GM18498 (cell line): Measurements from ENCODE around the gene DNAJC11.
"Not testable (repeated sequence)": the region's sequence is repeated elsewhere in the genome, so short reads cannot be mapped to it uniquely, and the experiment has no call there.

Source experiments
- ATAC-seq: cut with Tn5 transposase; IDR thresholded peaks from one replicate; pipeline ENCODE4 v1.9.1; 2021; ENCODE audit warnings: mild to moderate bottlenecking, moderate library complexity; ENCODE audit not compliant: unreplicated experiment

The DNAJC11 gene

DNA sequence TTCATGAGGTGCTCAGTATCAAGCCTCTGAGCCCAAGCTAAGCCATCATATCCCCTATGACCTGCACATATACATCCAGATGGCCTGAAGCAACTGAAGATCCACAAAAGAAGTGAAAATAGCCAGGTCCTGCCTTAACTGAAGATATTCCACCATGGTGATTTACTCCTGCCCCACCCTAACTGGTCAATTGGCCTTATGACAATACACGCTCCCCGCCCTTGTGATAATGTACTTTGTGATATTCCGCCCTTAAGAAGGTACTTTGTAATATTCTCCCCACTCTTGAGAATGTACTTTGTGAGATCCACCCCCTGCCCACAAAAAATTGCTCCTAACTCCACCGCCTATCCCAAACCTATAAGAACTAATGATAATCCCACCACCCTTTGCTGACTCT lies 1.7 kb downstream of the DNAJC11 start:
- ATAC-seq: not testable (repeated sequence)

GRCh38 chr1:6695868-6696267 lies 5.7 kb downstream of the DNAJC11 start:
- no peak for ATAC-seq

GRCh38 chr1:6694121-6694713 lies 7.4 kb downstream of the DNAJC11 start:
- ATAC-seq: no peak

DNA sequence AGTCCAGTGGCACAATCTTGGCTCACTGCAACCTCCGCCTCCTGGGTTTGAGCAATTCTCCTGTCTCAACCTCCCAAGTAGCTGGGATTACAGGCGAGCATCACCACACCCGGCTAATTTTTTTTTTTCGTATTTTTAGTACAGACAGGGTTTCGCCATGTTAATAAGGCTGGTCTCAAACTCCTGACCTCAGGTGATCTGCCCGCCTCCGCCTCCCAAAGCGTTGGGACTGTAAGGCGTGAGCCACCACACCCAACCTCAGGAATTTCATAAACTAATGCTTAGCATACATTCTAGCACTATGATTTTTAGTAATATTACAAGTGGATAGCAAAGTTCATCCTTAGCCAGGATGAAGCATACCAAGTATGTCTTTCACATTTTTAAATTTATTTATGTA lies 8.7 kb downstream of the DNAJC11 start:
- no peak for ATAC-seq

DNA sequence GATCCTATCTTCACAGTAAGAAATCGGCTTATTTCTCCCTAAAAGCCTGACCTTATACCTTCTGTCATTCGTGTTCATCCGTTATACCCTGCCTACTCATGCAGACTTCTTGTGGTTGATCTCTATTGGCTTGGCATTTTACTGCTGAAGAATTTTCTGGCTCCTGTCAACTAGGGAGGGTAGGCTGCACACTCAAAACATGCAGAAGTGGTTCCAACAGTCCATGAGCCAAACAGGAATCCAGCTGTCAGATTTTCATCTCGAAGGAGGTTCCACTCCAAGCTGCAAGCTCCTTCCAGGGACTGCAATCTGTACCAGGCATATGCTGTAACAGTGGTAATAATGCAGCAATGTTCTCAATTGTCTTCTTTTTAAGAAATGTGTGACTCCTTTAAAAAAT lies 10.1 kb downstream of the DNAJC11 start:
- ATAC-seq: no peak

DNA sequence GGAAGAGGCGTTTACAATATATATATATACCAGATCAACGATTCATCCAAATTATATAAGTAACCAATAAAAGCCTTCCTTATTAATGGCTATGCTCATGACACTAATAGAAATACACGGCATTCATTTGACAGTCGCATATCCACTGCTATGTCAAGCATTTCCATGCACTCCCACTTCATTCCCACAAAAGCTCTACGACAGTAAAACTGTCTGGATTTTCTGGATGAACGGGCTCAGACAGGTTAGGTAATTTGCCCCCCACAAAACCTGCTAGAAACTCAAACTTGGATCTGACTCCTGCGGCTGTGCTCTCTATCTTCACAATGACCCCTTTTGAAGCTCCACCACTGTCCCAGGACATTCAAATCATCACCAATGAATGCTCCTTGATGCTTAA lies 11.4 kb downstream of the DNAJC11 start:
- ATAC-seq: no peak

- no peak for ATAC-seq
These were observed 12.9 kb downstream of the DNAJC11 start for GRCh38 chr1:6688757-6689156.

DNA sequence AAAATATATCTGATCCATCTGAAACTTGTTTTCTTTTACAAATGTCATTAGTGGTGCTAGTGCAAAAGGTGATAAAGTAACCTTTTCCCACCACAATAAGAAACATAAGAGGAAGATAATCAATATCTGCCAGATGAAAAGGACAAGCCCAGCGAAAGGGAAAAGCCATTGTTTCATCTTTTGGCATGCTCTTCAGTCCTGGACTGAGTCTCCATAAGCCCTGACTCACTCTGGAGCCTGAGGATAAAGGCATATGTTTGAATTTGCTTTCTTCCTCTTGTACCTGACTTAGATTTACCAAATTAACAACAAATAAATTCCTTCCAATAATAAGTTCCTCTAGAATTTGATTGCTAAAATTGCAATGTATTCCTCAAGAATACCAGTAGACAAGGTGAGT lies 13.6 kb downstream of the DNAJC11 start:
- ATAC-seq: no peak

- no peak for ATAC-seq
These were observed 15.3 kb downstream of the DNAJC11 start for GRCh38 chr1:6686294-6686693.

DNA sequence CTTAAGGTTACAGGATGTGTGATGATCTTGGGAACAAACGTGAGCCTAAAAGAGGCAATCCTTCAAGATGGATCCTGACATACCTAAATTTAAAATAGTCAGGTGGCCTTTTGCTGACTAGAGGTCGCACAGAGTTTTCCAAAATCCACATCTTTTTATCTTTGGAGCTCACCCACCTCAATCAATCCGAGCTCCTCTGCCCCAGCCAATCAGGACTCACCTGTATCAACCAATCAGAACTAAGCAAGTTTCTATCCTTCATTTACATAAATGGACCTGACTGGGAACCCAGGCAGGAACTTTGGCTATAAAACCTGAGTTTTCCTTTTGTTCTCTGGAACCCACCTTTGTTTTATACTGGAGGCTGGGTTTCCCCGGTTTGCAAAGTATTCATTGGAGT lies 16.2 kb downstream of the DNAJC11 start:
- ATAC-seq: no peak

- no peak for ATAC-seq
These were observed 18.2 kb downstream of the DNAJC11 start for GRCh38 chr1:6683434-6683833.

DNA sequence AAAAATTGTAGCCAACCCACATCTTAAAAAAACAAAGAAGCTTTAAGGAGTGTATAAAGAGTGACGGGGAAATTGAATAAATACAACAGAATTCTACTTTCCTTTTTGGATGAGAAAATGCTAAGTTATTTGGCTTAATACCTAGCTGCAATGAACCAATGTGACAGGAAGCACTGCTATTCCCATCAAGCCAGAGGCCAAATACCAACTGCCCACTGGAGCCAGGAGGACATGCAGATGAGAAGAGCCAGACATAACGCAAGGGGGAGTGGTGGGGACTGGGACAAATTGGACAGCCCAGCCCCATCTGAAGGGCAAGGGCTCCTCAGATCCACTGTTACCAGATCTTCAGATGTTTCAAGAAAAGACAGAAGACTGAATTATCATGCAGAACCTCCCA lies 25.7 kb downstream of the DNAJC11 start:
- no peak for ATAC-seq

DNA sequence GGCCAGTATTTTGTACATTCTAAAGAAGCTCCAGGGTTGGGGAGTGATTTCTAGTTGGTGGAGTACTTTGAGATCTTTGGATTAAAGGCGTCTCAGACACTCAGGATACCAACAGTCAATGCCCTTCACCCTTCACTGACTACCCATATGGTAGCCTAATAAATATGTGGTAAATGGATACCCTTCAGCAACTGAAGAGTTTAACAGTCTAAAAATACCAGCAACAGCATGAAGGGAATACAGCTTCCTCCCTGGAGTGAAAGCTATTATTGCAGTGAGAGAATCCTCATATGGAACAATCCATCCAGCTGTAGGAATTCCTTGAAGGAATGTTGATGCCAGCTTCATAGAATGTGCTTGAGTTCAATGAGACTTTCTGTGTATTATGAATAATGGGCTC lies 26.8 kb downstream of the DNAJC11 start:
- ATAC-seq: no peak

- no peak for ATAC-seq
These were observed 27.7 kb downstream of the DNAJC11 start for GRCh38 chr1:6673816-6674398.

DNA sequence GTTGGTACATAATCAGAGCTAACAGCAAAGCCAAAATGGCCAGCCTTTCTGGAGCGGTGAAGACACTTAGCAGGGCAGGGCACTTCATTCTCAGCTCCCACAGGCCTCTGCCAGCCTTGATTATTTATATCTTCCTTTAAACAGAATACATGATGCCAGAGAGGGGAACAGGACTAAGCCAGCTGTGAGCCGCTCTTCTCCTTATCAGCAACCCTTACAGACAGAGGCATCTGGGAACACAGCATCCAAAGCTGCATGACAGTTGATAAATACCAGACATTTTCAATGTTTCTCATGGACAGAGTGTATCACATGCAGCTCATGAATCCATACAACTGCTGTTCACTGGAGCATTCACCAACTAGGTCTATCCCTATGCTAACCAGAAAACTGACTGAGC lies 29.1 kb downstream of the DNAJC11 start:
- no peak for ATAC-seq

DNA sequence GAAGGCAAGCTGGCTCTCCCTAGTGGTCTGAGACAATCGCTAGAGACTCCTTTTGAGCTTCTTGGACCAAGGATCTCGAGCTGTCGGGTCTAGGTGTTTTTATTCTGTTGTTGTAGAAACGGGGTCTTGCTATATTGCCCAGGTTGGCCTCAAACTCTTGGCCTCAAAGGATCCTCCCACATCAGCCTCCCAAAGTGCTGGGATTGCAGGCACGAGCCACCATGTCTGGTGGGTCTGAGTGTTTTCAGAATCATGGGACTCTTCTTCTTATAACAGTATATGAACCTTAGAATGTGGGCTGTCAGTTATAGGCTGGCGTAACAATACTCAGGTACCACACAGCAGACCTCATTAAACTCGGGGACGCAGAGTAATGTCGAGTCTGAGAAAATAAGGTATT lies 33.1 kb downstream of the DNAJC11 start:
- ATAC-seq: no peak

DNA sequence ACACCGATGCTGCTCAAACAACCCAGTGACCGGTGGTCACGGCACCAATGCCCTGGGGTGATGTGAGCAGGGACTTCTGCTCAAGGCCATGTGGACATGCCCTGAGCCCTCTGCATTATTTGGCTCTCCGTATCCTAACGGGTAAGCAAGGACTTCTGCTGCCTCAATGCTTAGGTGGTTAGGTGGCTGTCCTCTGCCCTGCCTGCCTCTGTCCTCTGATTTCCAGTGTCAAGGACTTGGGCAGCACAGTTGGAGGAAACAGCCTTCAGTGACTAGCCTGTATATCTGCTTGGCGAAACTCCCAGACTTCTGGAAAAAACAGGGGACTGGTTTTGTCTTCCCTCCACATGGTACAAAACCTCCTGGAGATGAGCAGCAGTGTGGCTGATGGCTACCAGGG lies 34.5 kb downstream of the DNAJC11 start:
- ATAC-seq: no peak

DNA sequence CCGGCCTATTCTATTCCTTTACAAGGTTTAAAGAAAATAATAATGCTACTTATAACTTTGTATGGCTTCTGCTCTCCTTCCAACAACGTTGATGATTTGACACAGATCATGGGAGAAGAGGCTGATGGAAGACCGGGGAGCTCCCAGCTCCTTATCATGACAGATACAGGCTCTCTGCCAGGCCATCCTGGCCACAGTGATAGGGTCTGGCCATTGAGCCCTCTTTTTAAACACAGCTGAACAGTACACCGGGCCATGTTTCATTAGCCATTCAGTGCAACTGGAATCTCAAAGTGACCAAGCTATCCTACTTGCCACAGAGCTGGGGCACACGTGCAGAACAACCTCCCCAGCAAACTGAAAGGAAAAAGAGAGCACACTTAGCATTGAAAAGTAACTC lies 34.9 kb downstream of the DNAJC11 start:
- ATAC-seq: no peak

DNA sequence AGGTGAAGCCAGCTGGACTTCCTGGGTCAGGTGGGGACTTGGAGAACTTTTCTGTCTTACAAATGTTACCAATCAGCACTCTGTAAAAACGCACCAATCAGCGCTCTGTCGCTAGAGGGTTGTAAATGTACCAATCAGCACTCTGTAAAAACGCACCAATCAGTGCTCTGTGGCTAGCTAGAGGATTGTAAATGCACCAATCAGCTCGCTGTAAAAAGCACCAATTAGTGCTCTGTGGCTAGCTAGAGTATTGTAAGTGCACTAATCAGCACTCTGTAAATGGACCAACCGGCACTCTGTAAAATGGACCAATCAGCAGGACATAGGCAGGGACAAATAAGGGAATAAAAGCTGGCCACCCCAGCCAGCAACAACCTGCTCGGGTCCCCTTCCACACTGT lies 39.1 kb downstream of the DNAJC11 start:
- ATAC-seq: not testable (repeated sequence)

DNA sequence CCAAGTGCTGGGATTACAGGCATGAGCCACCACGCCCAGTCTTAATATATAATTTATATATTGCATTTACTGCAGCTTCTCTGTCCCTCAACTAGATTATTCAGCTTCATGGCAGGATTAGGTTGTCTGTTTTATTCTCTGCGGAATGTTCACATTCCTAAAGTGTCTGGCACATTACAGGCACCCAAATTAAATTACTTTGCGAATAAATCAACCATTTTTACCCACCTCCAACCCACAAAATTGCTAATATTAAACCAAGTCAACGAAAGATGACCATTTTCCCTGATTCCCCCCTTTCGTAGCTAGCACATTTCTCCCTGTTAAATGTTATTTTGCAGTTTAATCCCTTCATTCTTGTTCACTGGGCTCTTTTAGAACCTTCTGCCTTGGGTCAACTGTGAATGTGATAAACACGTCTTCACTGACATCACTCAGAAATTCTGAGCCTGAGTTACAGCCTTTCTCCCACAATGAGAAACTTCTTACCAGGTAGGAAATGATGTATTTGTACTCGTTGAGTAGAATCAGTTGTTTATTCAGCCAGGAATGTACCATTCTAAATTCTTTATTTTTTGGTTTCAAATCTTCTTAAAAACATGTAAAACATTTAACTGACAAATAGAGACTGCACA lies 41.1 kb downstream of the DNAJC11 start:
- no peak for ATAC-seq

GRCh38 chr1:6658359-6659060 lies 43.1 kb downstream of the DNAJC11 start:
- no peak for ATAC-seq

DNA sequence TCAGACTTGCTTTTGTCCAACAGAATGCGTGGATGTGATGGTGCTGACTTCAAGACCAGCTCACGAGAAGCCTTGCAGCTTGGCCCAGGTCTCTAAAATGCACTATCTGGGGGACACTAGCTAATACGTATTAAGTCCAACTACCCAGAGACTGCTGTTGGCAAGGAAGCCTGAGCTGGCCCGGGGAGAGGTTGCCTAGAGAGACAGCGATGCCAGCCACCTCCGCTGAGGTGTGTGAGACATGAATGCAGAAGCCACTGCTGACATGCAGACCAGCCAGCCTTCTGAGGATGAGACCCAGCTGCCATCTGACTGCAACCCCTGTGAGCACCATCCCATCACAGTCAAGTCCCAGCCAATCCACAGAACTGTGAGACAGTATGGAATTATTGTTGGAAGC lies 44.5 kb downstream of the DNAJC11 start:
- no peak for ATAC-seq
